CD4-positive, alpha-beta T cell treated with Interleukin-2 at 100 ng/mL for 4 hours (primary cell): ENCODE results near the gene BIRC2.
"Not testable (repeated sequence)": the region's sequence is repeated elsewhere in the genome, so short reads cannot be mapped to it uniquely, and the experiment has no call there.

Source experiments
- DNase-seq: peaks from one replicate; pipeline ENCODE4 v3.0.0-alpha.2; 2020; ENCODE audit warnings: low spot score

BIRC2 gene

GRCh38 chr11:102323542-102324251 is 23.3 kb upstream of the BIRC2 start:
- DNase-seq, result no peak

GRCh38 chr11:102325088-102325487 is 21.9 kb upstream of the BIRC2 start:
- DNase-seq, result no peak

GRCh38 chr11:102328748-102329147 is 18.3 kb upstream of the BIRC2 start:
- no peak for DNase-seq

- no peak for DNase-seq
Observed at GRCh38 chr11:102330231-102330630, 16.8 kb upstream of the BIRC2 start.

GRCh38 chr11:102331341-102331740 is 15.7 kb upstream of the BIRC2 start:
- DNase-seq, result no peak

- DNase-seq, result no peak
Observed at GRCh38 chr11:102332611-102332994, 14.4 kb upstream of the BIRC2 start.

GRCh38 chr11:102338479-102339010 is 8.5 kb upstream of the BIRC2 start:
- no peak for DNase-seq

GRCh38 chr11:102341311-102341710 is 5.7 kb upstream of the BIRC2 start:
- not testable (repeated sequence) for DNase-seq

- peak; percentile 83 for DNase-seq
Observed at GRCh38 chr11:102341844-102342318, 5.1 kb upstream of the BIRC2 start.

- DNase-seq, result no peak
Observed at GRCh38 chr11:102343809-102344208, 3.2 kb upstream of the BIRC2 start.

GRCh38 chr11:102345904-102346303 is 1.1 kb upstream of the BIRC2 start:
- no peak for DNase-seq

GRCh38 chr11:102346456-102346747 is 612 bp upstream of the BIRC2 start:
- DNase-seq, result no peak

GRCh38 chr11:102347462-102348370 is 702 bp downstream of the BIRC2 start:
- peak; percentile 41 for DNase-seq

- DNase-seq, result no peak
Observed at GRCh38 chr11:102357116-102357515, 10.1 kb downstream of the BIRC2 start.

- no peak for DNase-seq
Observed at GRCh38 chr11:102359372-102359771, 12.4 kb downstream of the BIRC2 start.

GRCh38 chr11:102360681-102361080 is 13.7 kb downstream of the BIRC2 start:
- DNase-seq, result peak; percentile 40

GRCh38 chr11:102361086-102362031 is 14.3 kb downstream of the BIRC2 start:
- DNase-seq, result peak; percentile 54

GRCh38 chr11:102364991-102365390 is 18.0 kb downstream of the BIRC2 start:
- DNase-seq, result no peak

GRCh38 chr11:102367364-102367763 is 20.4 kb downstream of the BIRC2 start:
- DNase-seq, result peak; percentile 34

- DNase-seq, result no peak
Observed at GRCh38 chr11:102368472-102368871, 21.5 kb downstream of the BIRC2 start.

GRCh38 chr11:102374633-102375424 is 27.8 kb downstream of the BIRC2 start:
- not testable (repeated sequence) for DNase-seq
